Suprapubic skin (tissue), 4 donors: Measurements from ENCODE around the gene ZFP1.

Source experiments
- CTCF ChIP-seq, 2 donors: fragments of 200-600 bp in 1 of 2; fragments of 450-650 bp in 1 of 2; sonication (generic) in 1 of 2; IDR thresholded peaks; one replicate each; pipeline ENCODE4 v1.5.1; 2016 to 2019; ENCODE audit warnings: antibody characterized with exemption in 2 of 2, mild to moderate bottlenecking in 1 of 2, moderate library complexity in 1 of 2
- EP300 ChIP-seq: sonication (generic); formaldehyde crosslinking; IDR thresholded peaks from one replicate; pipeline ENCODE4 v1.6.1; 2017; ENCODE audit warnings: antibody characterized with exemption
- POLR2A ChIP-seq, 2 donors: fragments of 450-650 bp; IDR thresholded peaks; one replicate each; pipeline ENCODE4 v1.6.1; 2017; ENCODE audit warnings: antibody characterized with exemption in 2 of 2, mild to moderate bottlenecking in 2 of 2, moderate library complexity in 2 of 2
- POLR2AphosphoS5 ChIP-seq, 3 donors: sonication (generic); formaldehyde crosslinking; IDR thresholded peaks; one replicate each; pipeline ENCODE4 v1.6.1; 2017; ENCODE audit warnings: antibody characterized with exemption in 3 of 3

GRCh38 chr16:75122609-75123008, 25.7 kb upstream of the ZFP1 start:
- TF ChIP-seq POLR2A (IDR thresholded peaks at IDR 0.05) (no peak), POLR2AphosphoS5 (IDR thresholded peaks at IDR 0.05) (no peak), CTCF (IDR thresholded peaks at IDR 0.05) (no peak), EP300 (no peak)
